Measurements from ENCODE around the gene TENT5C.

TENT5C gene

GRCh38 chr1:117621316-117621715, 15.5 kb downstream of the TENT5C start:
- TF ChIP-seq TARDBP (IDR thresholded peaks at IDR 0.05) = no peak
- no peak for DNase-seq (ENCODE audit: extremely low spot score)
- CTCF ChIA-PET = interaction anchor here (0.6 kb wide), 1 partner anchor 299 kb away, joined by 3 read pairs; no protein-coding TSS in a partner anchor
- POLR2A ChIA-PET = no interaction called here

GRCh38 chr1:117622726-117623125, 16.9 kb downstream of the TENT5C start:
- TF ChIP-seq SP1 (IDR thresholded peaks at IDR 0.05) (no peak), L3MBTL2 (conservative IDR thresholded peaks at IDR 0.05) (no peak), BHLHE40 (IDR thresholded peaks at IDR 0.05; ENCODE audit: borderline replicate concordance) (no peak), LEF1 (IDR thresholded peaks at IDR 0.05; ENCODE audit: borderline replicate concordance) (no peak), FOXM1 (IDR thresholded peaks at IDR 0.05; ENCODE audit: borderline replicate concordance) (no peak), PKNOX1 (IDR thresholded peaks at IDR 0.05) (no peak), CTBP1 (IDR thresholded peaks at IDR 0.05; ENCODE audit: borderline replicate concordance) (no peak)
- CTCF ChIA-PET = no interaction called here
- POLR2A ChIA-PET = no interaction called here
- DNase-seq (ENCODE audit: extremely low spot score) = no peak

GRCh38 chr1:117623141-117623540, 17.3 kb downstream of the TENT5C start:
- no peak for DNase-seq (ENCODE audit: extremely low spot score)
- TF ChIP-seq HDGF (IDR thresholded peaks at IDR 0.05; ENCODE audit: borderline replicate concordance) = no peak
- no peak for TF ChIP-seq FOXA1 (IDR thresholded peaks at IDR 0.05)
- TF ChIP-seq SP1 (IDR thresholded peaks at IDR 0.05) = no peak
- no peak for TF ChIP-seq L3MBTL2 (conservative IDR thresholded peaks at IDR 0.05)
- TF ChIP-seq LEF1 (IDR thresholded peaks at IDR 0.05; ENCODE audit: borderline replicate concordance) = no peak
- TF ChIP-seq ARNT (IDR thresholded peaks at IDR 0.05) = no peak
- no peak for TF ChIP-seq FOXK2 (IDR thresholded peaks at IDR 0.05)
- TF ChIP-seq ELF4 (IDR thresholded peaks at IDR 0.05) = no peak
- ChIA-PET CTCF (no interaction called here), POLR2A (no interaction called here)

- TF ChIP-seq SP1 (IDR thresholded peaks at IDR 0.05) (no peak), NFRKB (IDR thresholded peaks at IDR 0.05) (no peak), FOXK2 (IDR thresholded peaks at IDR 0.05) (no peak)
- ChIA-PET CTCF (no interaction called here), POLR2A (no interaction called here)
- DNase-seq (ENCODE audit: extremely low spot score) = no peak
Observed at GRCh38 chr1:117623698-117624097, 17.9 kb downstream of the TENT5C start.

- ChIA-PET CTCF (no interaction called here), POLR2A (no interaction called here)
- TF ChIP-seq LEF1 (IDR thresholded peaks at IDR 0.05; ENCODE audit: borderline replicate concordance) (no peak), CTBP1 (IDR thresholded peaks at IDR 0.05; ENCODE audit: borderline replicate concordance) (no peak), FOXK2 (IDR thresholded peaks at IDR 0.05) (no peak), NFRKB (IDR thresholded peaks at IDR 0.05) (no peak)
- no peak for DNase-seq (ENCODE audit: extremely low spot score)
Observed at GRCh38 chr1:117627546-117628130, 21.8 kb downstream of the TENT5C start.

- TF ChIP-seq BHLHE40 (IDR thresholded peaks at IDR 0.05; ENCODE audit: borderline replicate concordance) (no peak), ARNT (IDR thresholded peaks at IDR 0.05) (no peak), FOXM1 (IDR thresholded peaks at IDR 0.05; ENCODE audit: borderline replicate concordance) (no peak), HDGF (IDR thresholded peaks at IDR 0.05; ENCODE audit: borderline replicate concordance) (no peak), FOXA1 (IDR thresholded peaks at IDR 0.05) (no peak), NFRKB (IDR thresholded peaks at IDR 0.05) (no peak), CTBP1 (IDR thresholded peaks at IDR 0.05; ENCODE audit: borderline replicate concordance) (no peak), L3MBTL2 (conservative IDR thresholded peaks at IDR 0.05) (no peak), PKNOX1 (IDR thresholded peaks at IDR 0.05) (no peak), LEF1 (IDR thresholded peaks at IDR 0.05; ENCODE audit: borderline replicate concordance) (no peak), SP1 (IDR thresholded peaks at IDR 0.05) (no peak), SUZ12 (IDR thresholded peaks at IDR 0.05) (no peak), ELF4 (IDR thresholded peaks at IDR 0.05) (no peak), FOXK2 (IDR thresholded peaks at IDR 0.05) (no peak), ZNF384 (IDR thresholded peaks at IDR 0.05) (no peak), TARDBP (IDR thresholded peaks at IDR 0.05) (no peak)
- DNase-seq (ENCODE audit: extremely low spot score) = no peak
- CTCF ChIA-PET = no interaction called here
- POLR2A ChIA-PET = no interaction called here
Observed at GRCh38 chr1:117628343-117628742, 22.5 kb downstream of the TENT5C start.

- DNase-seq (ENCODE audit: extremely low spot score) = no peak
- ChIA-PET POLR2A (interaction anchor here (0.6 kb wide), 1 partner anchor 1924 kb away, joined by 3 read pairs; no protein-coding TSS in a partner anchor), CTCF (interaction anchor here (0.5 kb wide), 1 partner anchor 128 kb away, joined by 4 read pairs; no protein-coding TSS in a partner anchor)
- TF ChIP-seq CTBP1 (IDR thresholded peaks at IDR 0.05; ENCODE audit: borderline replicate concordance) (no peak), FOXA1 (IDR thresholded peaks at IDR 0.05) (no peak), SUZ12 (IDR thresholded peaks at IDR 0.05) (no peak), HDGF (IDR thresholded peaks at IDR 0.05; ENCODE audit: borderline replicate concordance) (no peak), FOXK2 (IDR thresholded peaks at IDR 0.05) (no peak), PKNOX1 (IDR thresholded peaks at IDR 0.05) (no peak), ZNF384 (IDR thresholded peaks at IDR 0.05) (no peak), TARDBP (IDR thresholded peaks at IDR 0.05) (no peak)
Observed at GRCh38 chr1:117629625-117630422, 24.0 kb downstream of the TENT5C start.

Data from HEK293T (cell line).